IMR-90 (cell line): Measurements from ENCODE around the gene CIAO2A. TPM values are rescaled to one million over a fixed set of nuclear protein-coding genes. Genes with fewer than 3 reads are reported as not detected.
"Not testable (repeated sequence)": the region's sequence is repeated elsewhere in the genome, so short reads cannot be mapped to it uniquely, and the experiment has no call there.

ENCODE experiments used
- ATAC-seq: fragments of 200-7000 bp; cut with Tn5 transposase; 2 replicates; pipeline ENCODE4 v1.9.1; 2020; ENCODE audit warnings: low read depth, mild to moderate bottlenecking, moderate library complexity
- BruUV-seq: library from RNA; stranded (reverse); fragments of 400-500 nt; replicated peaks from 2 replicates; lab custom pipeline; 2021; lab: Mats Ljungman, UMichigan
- CTCF ChIA-PET: fragments of 300-600 bp; formaldehyde crosslinking; extraction: SDS; loops from one replicate; lab custom pipeline; 2021; ENCODE audit warnings: antibody characterized with exemption; lab: Yijun Ruan, JAX
- POLR2A ChIA-PET: fragments of 300-600 bp; sonication (Branson Sonifier 250); formaldehyde crosslinking; loops from one replicate; lab custom pipeline; 2022; ENCODE audit warnings: antibody characterized with exemption; ENCODE audit not compliant: unreplicated experiment; lab: Charles Lee
- DNase-seq: peaks from one replicate; pipeline ENCODE4 v3.0.0; 2013
- H2AFZ ChIP-seq: replicated peaks from 2 replicates; pipeline ENCODE3; 2013; ENCODE audit warnings: low read length, mild to moderate bottlenecking; ENCODE audit not compliant: poor library complexity
- H2AK5ac ChIP-seq: 2 replicates; pipeline ENCODE4 v1.6.1; 2013; ENCODE audit warnings: low read depth, low read length, inconsistent platforms
- H2AK9ac ChIP-seq: replicated peaks from 2 replicates; pipeline ENCODE3; 2013; ENCODE audit warnings: mild to moderate bottlenecking, low read depth, low read length, moderate library complexity; ENCODE audit not compliant: poor library complexity
- H2BK120ac ChIP-seq: 2 replicates; pipeline ENCODE4 v1.6.1; 2013; ENCODE audit warnings: low read depth, low read length, inconsistent platforms
- H2BK15ac ChIP-seq: 3 replicates; pipeline ENCODE4 v1.6.1; 2013; ENCODE audit warnings: low read depth, low read length, inconsistent platforms
- H2BK20ac ChIP-seq: 2 replicates; pipeline ENCODE4 v1.6.1; 2013; ENCODE audit warnings: low read depth, mild to moderate bottlenecking, inconsistent platforms, low read length, moderate library complexity
- H2BK5ac ChIP-seq: 2 replicates; pipeline ENCODE4 v1.6.1; 2013; ENCODE audit warnings: mild to moderate bottlenecking, low read depth, low read length, inconsistent platforms; ENCODE audit not compliant: poor library complexity, severe bottlenecking
- H3K14ac ChIP-seq: replicated peaks from 2 replicates; pipeline ENCODE4 v1.6.1; 2013; ENCODE audit warnings: low read depth, low read length, inconsistent platforms
- H3K18ac ChIP-seq: 2 replicates; pipeline ENCODE4 v1.6.1; 2013; ENCODE audit warnings: low read depth, low read length, control low read depth
- H3K23ac ChIP-seq: 2 replicates; pipeline ENCODE4 v1.6.1; 2013; ENCODE audit warnings: low read depth, low read length, inconsistent platforms
- H3K27ac ChIP-seq: 2 replicates; pipeline ENCODE4 v1.5.1; 2013; ENCODE audit warnings: mild to moderate bottlenecking, control low read depth, low read length; ENCODE audit not compliant: insufficient read depth
- H3K27me3 ChIP-seq: 2 replicates; pipeline ENCODE4 v1.6.1; 2013; ENCODE audit warnings: low read length; ENCODE audit not compliant: control insufficient read depth, insufficient read depth
- H3K36me3 ChIP-seq: 2 replicates; pipeline ENCODE4 v1.6.1; 2013; ENCODE audit warnings: low read length, mixed read lengths; ENCODE audit not compliant: control insufficient read depth, insufficient read depth
- H3K4ac ChIP-seq: 2 replicates; pipeline ENCODE4 v1.6.1; 2013; ENCODE audit warnings: low read depth, low read length, inconsistent platforms
- H3K4me1 ChIP-seq: 2 replicates; pipeline ENCODE4 v1.6.1; 2013; ENCODE audit warnings: low read length, mixed read lengths; ENCODE audit not compliant: control insufficient read depth, insufficient read depth
- H3K4me2 ChIP-seq: 2 replicates; pipeline ENCODE4 v1.6.1; 2013; ENCODE audit warnings: low read depth, mild to moderate bottlenecking, control low read depth, low read length, moderate library complexity
- H3K4me3 ChIP-seq: 2 replicates; pipeline ENCODE4 v1.5.1; 2013; ENCODE audit warnings: low read depth, mild to moderate bottlenecking, control low read depth, low read length, moderate library complexity; ENCODE audit not compliant: insufficient read depth
- H3K56ac ChIP-seq: 2 replicates; pipeline ENCODE4 v1.6.1; 2013; ENCODE audit warnings: low read length, inconsistent platforms; ENCODE audit not compliant: insufficient read depth; ENCODE audit errors: extremely low read depth
- H3K79me1 ChIP-seq, 2 experiments: 2 replicates each; pipeline ENCODE4 v1.6.1; 2013; ENCODE audit warnings: low read length in 2 of 2, inconsistent platforms in 1 of 2, low read depth in 1 of 2
- H3K9ac ChIP-seq: 2 replicates; pipeline ENCODE4 v1.6.1; 2013; ENCODE audit warnings: low read depth, low read length, control low read depth
- H3K9me1 ChIP-seq: 2 replicates; pipeline ENCODE4 v1.6.1; 2013; ENCODE audit warnings: low read length, inconsistent platforms; ENCODE audit not compliant: insufficient read depth
- H3K9me3 ChIP-seq: 2 replicates; pipeline ENCODE4 v1.6.1; 2013; ENCODE audit warnings: low read length; ENCODE audit not compliant: control insufficient read depth, insufficient read depth
- H4K20me1 ChIP-seq: 2 replicates; pipeline ENCODE4 v1.6.1; 2013; ENCODE audit warnings: low read length, inconsistent platforms; ENCODE audit not compliant: insufficient read depth
- H4K5ac ChIP-seq: 2 replicates; pipeline ENCODE4 v1.6.1; 2013; ENCODE audit warnings: mild to moderate bottlenecking, low read depth, low read length, control low read depth
- H4K8ac ChIP-seq, 2 experiments: 2 replicates each; pipeline ENCODE4 v1.6.1; 2013; ENCODE audit warnings: low read depth in 2 of 2, low read length in 2 of 2, control low read depth in 1 of 2, inconsistent platforms in 1 of 2
- H4K91ac ChIP-seq: 2 replicates; pipeline ENCODE4 v1.6.1; 2013; ENCODE audit warnings: low read depth, low read length, inconsistent platforms; ENCODE audit not compliant: insufficient read depth
- WGBS, 2 experiments: methylation state at CpG; one replicate each; pipeline versions ENCODE4 v1.1.5 to v1.1.7; 2013; ENCODE audit warnings: missing lambda C conversion rate in 2 of 2; ENCODE audit not compliant: insufficient read length in 1 of 2; ENCODE audit errors: extremely low coverage in 2 of 2; 5-methylcytosine and 5-hydroxymethylcytosine counted together
- dilution Hi-C: fragments of 300-500 bp; cut with HindIII; formaldehyde crosslinking; loops from one replicate; pipeline ENCODE4 v1.14.3; 2018; ENCODE audit warnings: low sequenced_read_pairs; ENCODE audit not compliant: unreplicated experiment
- in situ Hi-C: fragments of 300-500 bp; cut with MboI; formaldehyde crosslinking; loops from 3 replicates; pipeline ENCODE4 v1.14.3; 2019; ENCODE audit warnings: low sequenced_read_pairs, inconsistent platforms, mixed read lengths
- intact Hi-C: fragments of 100-400 bp; cut with micrococcal nuclease; formaldehyde crosslinking; loops from 2 replicates; pipeline ENCODE4 v1.10.0; 2022
- polyA plus RNA-seq, 3 experiments: library from polyadenylated mRNA; depleted of rRNA; stranded (reverse); fragments of >200 nt; gene quantifications; 2 replicates each; pipeline ENCODE4 v1.2.3, GENCODE V29; 2012; ENCODE audit warnings: low replicate concordance in 1 of 3
- total RNA-seq: library from RNA; depleted of rRNA; stranded (reverse); fragments of >200 nt; gene quantifications from 2 replicates; pipeline ENCODE4 v1.2.3, GENCODE V29; 2012

CIAO2A gene
- total and polyA plus RNA-seq, 2 of the 4 experiments (the other 2 are of a cell fraction): 36.7 to 38.3 TPM

DNA sequence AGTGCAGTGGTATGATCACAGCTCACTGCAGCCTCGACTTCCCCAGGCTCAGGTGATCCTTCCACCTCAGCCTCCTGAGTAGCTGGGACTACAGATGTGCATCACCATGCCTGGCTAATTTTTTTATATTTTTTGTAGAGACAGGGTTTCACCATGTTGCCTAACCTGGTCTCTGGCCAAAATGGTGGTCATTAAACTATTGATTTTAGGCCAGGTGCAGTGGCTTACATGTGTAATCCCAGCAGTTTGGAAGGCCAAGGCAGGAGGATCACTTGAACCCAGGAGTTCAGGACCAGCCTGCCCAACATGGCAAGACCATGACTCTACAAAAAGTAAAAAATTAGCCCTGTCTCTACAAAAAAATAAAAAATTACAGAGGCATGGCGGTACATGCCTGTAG, 26.7 kb upstream of the CIAO2A start:
- POLR2A ChIA-PET, H4K20me1 ChIP-seq, ATAC-seq, H3K4me2 ChIP-seq, H3K14ac ChIP-seq, H3K9ac ChIP-seq, H3K27ac ChIP-seq, H3K4me1 ChIP-seq, H4K5ac ChIP-seq, H3K27me3 ChIP-seq, H2AK9ac ChIP-seq, intact Hi-C loops, H3K56ac ChIP-seq, H2BK20ac ChIP-seq, H4K8ac ChIP-seq, H3K18ac ChIP-seq, H3K4ac ChIP-seq, H2AK5ac ChIP-seq, H2BK5ac ChIP-seq, H2BK15ac ChIP-seq, BruUV-seq, H4K91ac ChIP-seq, H2BK120ac ChIP-seq, DNase-seq, CTCF ChIA-PET, H3K9me1 ChIP-seq, H3K9me3 ChIP-seq, H3K23ac ChIP-seq, dilution Hi-C loops, in situ Hi-C loops, H3K4me3 ChIP-seq, H2AFZ ChIP-seq: not testable (repeated sequence)
- no CpG with 5 or more reads among the region's 2 CpGs for WGBS, 2 experiments
- Histone ChIP-seq H3K36me3 (peaks cover 46% of the 10 kb centered on the region), H3K79me1 (peaks cover 16 to 20% of the 10 kb centered on the region in 2 experiments)
